Measurements from ENCODE around the gene DOCK2. TPM values are rescaled to one million over a fixed set of nuclear protein-coding genes. Genes with fewer than 3 reads are reported as not detected.

Gene DOCK2
- total and polyA plus RNA-seq, 9 of the 15 experiments (the other 6 are each of a cell fraction or from before 2014, with no cell fraction given) = 4.5 to 42.6 (median 20.5) TPM

DNA sequence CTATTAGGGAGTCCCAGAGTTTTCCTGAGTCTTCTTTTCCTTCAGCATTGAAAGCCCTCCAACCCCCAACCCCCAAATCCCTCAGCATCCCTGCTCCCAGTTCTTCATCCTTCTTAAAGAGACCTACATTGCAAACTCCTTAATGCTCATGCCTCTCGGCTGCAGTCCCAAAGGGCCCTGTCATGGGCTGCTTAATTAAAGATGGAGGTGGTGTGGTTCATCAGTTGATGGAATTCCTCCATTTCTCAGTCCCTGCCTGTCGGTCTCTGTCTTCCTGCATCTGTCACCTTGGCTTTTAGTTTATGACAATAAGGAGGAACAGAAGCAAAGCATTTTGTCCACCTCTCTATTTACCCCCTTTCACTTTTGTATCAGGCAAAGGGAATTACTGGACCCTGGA is 470.6 kb downstream of the DOCK2 start:
- CTCF ChIA-PET (ENCODE audit: low intra/inter-chr PET ratio) = interaction anchor here (0.6 kb wide), 1 partner anchor 609 kb away, joined by 3 read pairs; no protein-coding TSS in a partner anchor
- ATAC-seq (no peak), FAIRE-seq (no peak), DNase-seq (ENCODE audit: extremely low read depth in 1 of 4, low spot score in 3 of 4) (no peak)
- 0% methylated on average over 2 of the region's 2 CpGs for WGBS (ENCODE audit: insufficient coverage, low coverage, missing lambda C conversion rate)
- H3K36me3 ChIP-seq (ENCODE audit: control insufficient read depth, insufficient read depth, low read length) = no peaks in the 10 kb centered on the region
- peaks cover 16% of the 10 kb centered on the region for H4K20me1 ChIP-seq (replicated peaks; ENCODE audit: control insufficient read depth, insufficient read depth, low read length)
- no peak overlapping the region for H3K9ac ChIP-seq (ENCODE audit: insufficient read depth in 1 of 2, low read depth in 2 of 2, low read length in 2 of 2)
- H3K9me1 ChIP-seq (ENCODE audit: control insufficient read depth, insufficient read depth, low read length) = no peaks in the 10 kb centered on the region
- TF ChIP-seq ZNF134 (CRISPR knock-in tag; conservative IDR thresholded peaks at IDR 0.05) (peak; percentile 85), ZFPM2 (CRISPR knock-in tag; IDR thresholded peaks at IDR 0.05) (no peak)
- H3K4me1 ChIP-seq (replicated peaks in 1 of 2; ENCODE audit: control insufficient read depth in 2 of 2, insufficient read depth in 2 of 2, low read length in 2 of 2) = peaks cover 0 to 3% of the 10 kb centered on the region in 2 experiments; a peak in 1 of 5 replicates
- no peaks in the 10 kb centered on the region for H3K79me2 ChIP-seq (ENCODE audit: control insufficient read depth, insufficient read depth, low read length)
- no TSS peak for BruUV-seq (replicated peaks)
- no peak overlapping the region for H3K27ac ChIP-seq (ENCODE audit: extremely low read depth, low read depth, low read length)
- POLR2A ChIA-PET = no interaction called here
- no peak overlapping the region for H3K4me3 ChIP-seq
- in situ Hi-C loops (cut with MboI) (no loop called here), intact Hi-C loops (cut with micrococcal nuclease) (loop anchor here (5.0 to 10.0 kb wide), 2 partner anchors 45 to 517 kb away; no protein-coding TSS in a partner anchor)
- peaks cover 0 to 50% of the 10 kb centered on the region in 2 experiments; a peak in 3 of 5 replicates for H3K27me3 ChIP-seq (ENCODE audit: control insufficient read depth in 2 of 2, insufficient read depth in 2 of 2, low read length in 2 of 2)
- H3K4me2 ChIP-seq (ENCODE audit: insufficient read depth, low read length) = no peak overlapping the region
- H2AFZ ChIP-seq (ENCODE audit: low read depth, low read length) = no peak overlapping the region
- H3K9me3 ChIP-seq (replicated peaks; ENCODE audit: control insufficient read depth, insufficient read depth, low read depth, low read length) = no peaks in the 10 kb centered on the region

DNA sequence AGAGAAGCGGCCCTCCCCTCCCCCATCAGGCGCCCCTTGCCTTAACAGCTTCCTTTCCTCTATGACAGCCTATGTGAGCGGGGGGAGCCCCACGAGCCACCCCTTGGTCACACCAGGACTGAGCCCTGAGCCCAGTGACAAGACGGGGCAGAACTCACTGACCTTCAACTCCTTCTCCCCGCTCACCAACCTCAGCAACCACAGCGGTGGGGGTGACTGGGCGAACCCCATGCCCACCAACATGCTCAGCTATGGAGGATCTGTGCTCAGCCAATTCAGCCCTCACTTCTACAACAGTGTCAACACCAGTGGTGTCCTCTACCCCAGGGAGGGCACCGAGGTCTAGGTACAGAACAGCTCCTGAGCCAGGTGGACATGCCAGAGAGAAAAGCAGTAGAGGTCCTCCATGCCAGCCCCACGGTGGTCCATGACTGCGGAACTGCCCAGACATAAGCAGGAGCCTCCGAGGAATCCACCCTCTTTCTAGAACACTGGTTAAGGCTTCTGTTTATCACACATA is 471.3 kb downstream of the DOCK2 start:
- WGBS (ENCODE audit: insufficient coverage, low coverage, missing lambda C conversion rate) = 4% methylated on average over 12 of the region's 12 CpGs
- peak in 1 of 4 experiments; percentile 18 for DNase-seq (ENCODE audit: extremely low read depth in 1 of 4, low spot score in 3 of 4)
- Histone ChIP-seq H3K36me3 (ENCODE audit: control insufficient read depth, insufficient read depth, low read length) (no peaks in the 10 kb centered on the region), H3K9ac (ENCODE audit: insufficient read depth in 1 of 2, low read depth in 2 of 2, low read length in 2 of 2) (no peak overlapping the region), H3K4me1 (replicated peaks in 1 of 2; ENCODE audit: control insufficient read depth in 2 of 2, insufficient read depth in 2 of 2, low read length in 2 of 2) (peaks cover 0 to 3% of the 10 kb centered on the region in 2 experiments; a peak in 1 of 5 replicates), H3K27ac (ENCODE audit: extremely low read depth, low read depth, low read length) (no peak overlapping the region), H3K4me2 (ENCODE audit: insufficient read depth, low read length) (no peak overlapping the region), H4K20me1 (replicated peaks; ENCODE audit: control insufficient read depth, insufficient read depth, low read length) (peaks cover 16% of the 10 kb centered on the region), H2AFZ (ENCODE audit: low read depth, low read length) (no peak overlapping the region), H3K4me3 (no peak overlapping the region), H3K27me3 (ENCODE audit: control insufficient read depth in 2 of 2, insufficient read depth in 2 of 2, low read length in 2 of 2) (peaks cover 0 to 56% of the 10 kb centered on the region in 2 experiments; a peak in 3 of 5 replicates), H3K9me1 (ENCODE audit: control insufficient read depth, insufficient read depth, low read length) (no peaks in the 10 kb centered on the region), H3K9me3 (replicated peaks; ENCODE audit: control insufficient read depth, insufficient read depth, low read depth, low read length) (no peaks in the 10 kb centered on the region), H3K79me2 (ENCODE audit: control insufficient read depth, insufficient read depth, low read length) (no peaks in the 10 kb centered on the region)
- no peak for FAIRE-seq
- no peak for ATAC-seq
- in situ Hi-C loops (cut with MboI) = no loop called here
- no peak for TF ChIP-seq SETDB1 (IDR thresholded peaks at IDR 0.05; ENCODE audit: low read length)
- TF ChIP-seq, protein P1, sequence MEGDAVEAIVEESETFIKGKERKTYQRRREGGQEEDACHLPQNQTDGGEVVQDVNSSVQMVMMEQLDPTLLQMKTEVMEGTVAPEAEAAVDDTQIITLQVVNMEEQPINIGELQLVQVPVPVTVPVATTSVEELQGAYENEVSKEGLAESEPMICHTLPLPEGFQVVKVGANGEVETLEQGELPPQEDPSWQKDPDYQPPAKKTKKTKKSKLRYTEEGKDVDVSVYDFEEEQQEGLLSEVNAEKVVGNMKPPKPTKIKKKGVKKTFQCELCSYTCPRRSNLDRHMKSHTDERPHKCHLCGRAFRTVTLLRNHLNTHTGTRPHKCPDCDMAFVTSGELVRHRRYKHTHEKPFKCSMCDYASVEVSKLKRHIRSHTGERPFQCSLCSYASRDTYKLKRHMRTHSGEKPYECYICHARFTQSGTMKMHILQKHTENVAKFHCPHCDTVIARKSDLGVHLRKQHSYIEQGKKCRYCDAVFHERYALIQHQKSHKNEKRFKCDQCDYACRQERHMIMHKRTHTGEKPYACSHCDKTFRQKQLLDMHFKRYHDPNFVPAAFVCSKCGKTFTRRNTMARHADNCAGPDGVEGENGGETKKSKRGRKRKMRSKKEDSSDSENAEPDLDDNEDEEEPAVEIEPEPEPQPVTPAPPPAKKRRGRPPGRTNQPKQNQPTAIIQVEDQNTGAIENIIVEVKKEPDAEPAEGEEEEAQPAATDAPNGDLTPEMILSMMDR (IDR thresholded peaks at IDR 0.05 in 2 of 3, conservative IDR thresholded peaks at IDR 0.05 in 1 of 3; ENCODE audit: insufficient read depth in 2 of 3, low read depth in 1 of 3, low read length in 3 of 3) = 0 out of 6 replicates have a peak, but pooled peaks of 1 of the 3 experiments have one; percentile 10
- ChIA-PET POLR2A (no interaction called here), CTCF (ENCODE audit: low intra/inter-chr PET ratio) (interaction anchor here (0.6 kb wide), 1 partner anchor 609 kb away, joined by 3 read pairs; no protein-coding TSS in a partner anchor)
- intact Hi-C loops (cut with micrococcal nuclease) = loop anchor here (5.0 to 10.0 kb wide), 2 partner anchors 44 to 516 kb away; no protein-coding TSS in a partner anchor
- no TSS peak for BruUV-seq (replicated peaks)

Measured in K562 (cell line).